K562 (cell line): ENCODE data around the gene TP73. TPM values are rescaled to one million over a fixed set of nuclear protein-coding genes. Genes with fewer than 3 reads are reported as not detected.

Source experiments
- CAMTA2 ChIP-seq: fragments of 250-450 bp; sonication (Bioruptor Pico); conservative IDR thresholded peaks from 2 replicates; pipeline ENCODE4 v1.5.1; 2022
- CEBPZ ChIP-seq: fragments of 150-350 bp; IDR thresholded peaks from 2 replicates; pipeline ENCODE4 v1.6.1; 2014; ENCODE audit warnings: low read depth, mild to moderate bottlenecking, low read length, borderline replicate concordance
- FOXK1 ChIP-seq: sonication (generic); formaldehyde crosslinking; IDR thresholded peaks from 2 replicates; pipeline ENCODE4 v1.8.0; 2022; ENCODE audit warnings: missing genetic modification reagents, mild to moderate bottlenecking, borderline replicate concordance
- GTF2A2 ChIP-seq: IDR thresholded peaks from 2 replicates; pipeline ENCODE4 v1.6.1; 2016; ENCODE audit warnings: mild to moderate bottlenecking, missing genetic modification characterization, missing compliant biosample characterization
- HNRNPLL ChIP-seq: fragments of 200-400 bp; formaldehyde crosslinking; IDR thresholded peaks from 2 replicates; pipeline ENCODE4 v1.6.1; 2017; ENCODE audit warnings: low read length, low read depth, mild to moderate bottlenecking; ENCODE audit not compliant: poor library complexity, severe bottlenecking
- MAX ChIP-seq: sonication (generic); formaldehyde crosslinking; IDR thresholded peaks from 2 replicates; pipeline ENCODE4 v1.9.0; 2022; ENCODE audit warnings: mild to moderate bottlenecking, missing genetic modification reagents
- MEF2A ChIP-seq: IDR thresholded peaks from 2 replicates; pipeline ENCODE4 v1.6.1; 2011; ENCODE audit warnings: low read depth, mild to moderate bottlenecking, low read length, moderate library complexity; ENCODE audit not compliant: control insufficient read depth
- NR2C2 ChIP-seq, 2 experiments: fragments of 200-800 bp in 1 of 2; sonication (Bioruptor generic) in 1 of 2; sonication (generic) in 1 of 2; formaldehyde crosslinking in 1 of 2; IDR thresholded peaks; 2 replicates each; pipeline versions ENCODE4 v1.6.1 to v1.8.0; 2016 to 2022; ENCODE audit warnings: mild to moderate bottlenecking in 1 of 2, missing compliant biosample characterization in 1 of 2, missing genetic modification characterization in 1 of 2, missing genetic modification reagents in 1 of 2
- PCBP2 ChIP-seq: fragments of 200-400 bp; formaldehyde crosslinking; IDR thresholded peaks from 2 replicates; pipeline ENCODE4 v1.6.1; 2018; ENCODE audit warnings: low read length, low read depth, mild to moderate bottlenecking, moderate library complexity; ENCODE audit not compliant: poor library complexity, severe bottlenecking
- PHB ChIP-seq: fragments of 250-450 bp; sonication (Bioruptor Pico); IDR thresholded peaks from 2 replicates; pipeline ENCODE4 v1.5.0; 2021
- PHF21A ChIP-seq: fragments of 450-650 bp; IDR thresholded peaks from 2 replicates; pipeline ENCODE4 v1.6.1; 2017; ENCODE audit warnings: low read depth, borderline replicate concordance
- SMARCA5 ChIP-seq: fragments of 450-650 bp; IDR thresholded peaks from 2 replicates; pipeline ENCODE4 v1.6.1; 2016
- SMC3 ChIP-seq: conservative IDR thresholded peaks from 2 replicates; pipeline ENCODE4 v1.6.1; 2011; ENCODE audit warnings: low read depth, low read length, improper control_type of control experiment; ENCODE audit not compliant: insufficient read depth
- TEAD2 ChIP-seq: fragments of 450-650 bp; IDR thresholded peaks from 2 replicates; pipeline ENCODE4 v1.6.1; 2016; ENCODE audit warnings: missing genetic modification characterization, control low read depth, missing compliant biosample characterization
- TFAM ChIP-seq: fragments of 250-450 bp; sonication (Bioruptor Pico); conservative IDR thresholded peaks from 2 replicates; pipeline ENCODE4 v1.5.0; 2021; ENCODE audit warnings: mild to moderate bottlenecking, moderate library complexity
- YY1 ChIP-seq, 3 experiments: IDR thresholded peaks; 2 replicates each; pipeline ENCODE4 v1.6.1; 2011; ENCODE audit warnings: low read length in 2 of 3, mild to moderate bottlenecking in 2 of 3, moderate library complexity in 2 of 3, borderline replicate concordance in 1 of 3, control low read depth in 1 of 3, low read depth in 1 of 3; ENCODE audit not compliant: insufficient read depth in 3 of 3, insufficient replicate concordance in 2 of 3, control insufficient read depth in 1 of 3, insufficient read length in 1 of 3; ENCODE audit errors: extremely low read depth in 1 of 3
- ZBTB8A ChIP-seq: fragments of 450-650 bp; IDR thresholded peaks from 2 replicates; pipeline ENCODE4 v1.6.1; 2018; ENCODE audit warnings: mild to moderate bottlenecking, moderate library complexity; ENCODE audit not compliant: partially characterized antibody
- ZNF121 ChIP-seq: sonication (generic); formaldehyde crosslinking; conservative IDR thresholded peaks from 2 replicates; pipeline ENCODE4 v1.8.0; 2022; ENCODE audit warnings: missing genetic modification reagents
- ZNF140 ChIP-seq: fragments of 250-450 bp; sonication (Bioruptor Pico); IDR thresholded peaks from 2 replicates; pipeline ENCODE4 v1.8.0; 2021; ENCODE audit warnings: moderate library complexity, mild to moderate bottlenecking, inconsistent platforms
- ZNF175 ChIP-seq: fragments of 200-800 bp; sonication (Bioruptor generic); IDR thresholded peaks from 2 replicates; pipeline ENCODE4 v1.6.1; 2016; ENCODE audit warnings: low read depth, mild to moderate bottlenecking, missing genetic modification characterization, missing compliant biosample characterization
- ZNF274 ChIP-seq: IDR thresholded peaks from 2 replicates; pipeline ENCODE4 v1.6.1; 2011; ENCODE audit warnings: low read depth, mild to moderate bottlenecking, low read length, moderate library complexity, borderline replicate concordance
- ZNF384 ChIP-seq: IDR thresholded peaks from 2 replicates; pipeline ENCODE4 v1.6.1; 2012; ENCODE audit warnings: low read depth, low read length, improper control_type of control experiment
- ZNF431 ChIP-seq: sonication (generic); formaldehyde crosslinking; IDR thresholded peaks from 2 replicates; pipeline ENCODE4 v1.8.0; 2022; ENCODE audit warnings: mild to moderate bottlenecking, missing genetic modification reagents
- ZNF589 ChIP-seq: fragments of 200-800 bp; sonication (Bioruptor generic); IDR thresholded peaks from 2 replicates; pipeline ENCODE4 v1.6.1; 2016; ENCODE audit warnings: low read depth, missing genetic modification characterization, missing compliant biosample characterization
- ZNF785 ChIP-seq: fragments of 250-450 bp; sonication (Bioruptor Pico); IDR thresholded peaks from 2 replicates; pipeline ENCODE4 v1.4.0; 2020; ENCODE audit warnings: mild to moderate bottlenecking
- polyA plus RNA-seq, 8 experiments: library from polyadenylated mRNA; depleted of rRNA in 4 of 8; stranded (reverse) in 5 of 8; unstranded in 3 of 8; fragments of >200 nt; fragmentation: Nextera tagmentation in 2 of 8; fragmentation: Illumina TruSeq in 1 of 8; extraction: Ambion mirVana in 2 of 8; extraction: Trizol in 1 of 8; gene quantifications; 2 replicates each; pipeline versions ENCODE4 v1.2.1 to v1.2.3, GENCODE V29; 2011 to 2014; ENCODE audit warnings: inconsistent platforms in 1 of 8, missing spikeins in 1 of 8
- total RNA-seq, 7 experiments: library from RNA; depleted of rRNA in 6 of 7; stranded (reverse); fragments of >200 nt in 6 of 7; fragmentation: Illumina TruSeq in 2 of 7; extraction: Trizol in 2 of 7; gene quantifications; 2 replicates each; pipeline versions ENCODE4 v1.2.1 to v1.2.3, GENCODE V29; 2011 to 2021; ENCODE audit warnings: low replicate concordance in 1 of 7

TP73 gene
- total and polyA plus RNA-seq, 9 of the 15 experiments (the other 6 are each of a cell fraction or from before 2014, with no cell fraction given) = 0.07 to 1.6 (median 0.40) TPM; not detected in 2

- TF ChIP-seq SMC3 (no peak), CAMTA2 (CRISPR knock-in tag) (no peak), ZNF140 (CRISPR knock-in tag) (no peak), GTF2A2 (tag) (no peak), ZBTB8A (no peak), HNRNPLL (no peak), PHF21A (peak; percentile 68; the same call in 1 of the 2 replicates), TEAD2 (tag) (no peak), PHB (CRISPR knock-in tag) (no peak), ZNF785 (CRISPR knock-in tag) (no peak), MAX (CRISPR knock-in tag) (no peak), ZNF384 (no peak), NR2C2 (CRISPR knock-in tag; IDR thresholded peaks at IDR 0.05) (no peak), NR2C2 (tag; IDR thresholded peaks at IDR 0.05) (peak; percentile 47; the same call in 1 of the 2 replicates), ZNF175 (CRISPR knock-in tag) (peak; percentile 74), ZNF274 (no peak), FOXK1 (CRISPR knock-in tag) (no peak), ZNF431 (CRISPR knock-in tag) (peak; percentile 34; the same call in 1 of the 2 replicates), YY1 (IDR thresholded peaks at IDR 0.05; ENCODE audit: borderline replicate concordance in 1 of 3, control insufficient read depth in 1 of 3, extremely low read depth in 1 of 3, insufficient read depth in 3 of 3, insufficient read length in 1 of 3, insufficient replicate concordance in 2 of 3, low read depth in 1 of 3, low read length in 2 of 3) (no peak), TFAM (CRISPR knock-in tag) (no peak), SMARCA5 (peak; percentile 48; the same call in 1 of the 2 replicates), MEF2A (0 out of 2 replicates have a peak, but pooled peaks have one; percentile 16), ZNF121 (no peak), CEBPZ (no peak), PCBP2 (no peak), ZNF589 (CRISPR knock-in tag) (no peak)
Measured at GRCh38 chr1:3774946-3775489, 122.7 kb downstream of the TP73 start (continued).
